NCI-H128 (cell line): Measurements from ENCODE around the gene EXOC3.
"Not testable (repeated sequence)": the region's sequence is repeated elsewhere in the genome, so short reads cannot be mapped to it uniquely, and the experiment has no call there.

Experiments
- DNase-seq: peaks from one replicate; lab custom pipeline; 2025; ENCODE audit not compliant: unreplicated experiment; lab: John Stamatoyannopoulos, UW

Gene EXOC3

DNA sequence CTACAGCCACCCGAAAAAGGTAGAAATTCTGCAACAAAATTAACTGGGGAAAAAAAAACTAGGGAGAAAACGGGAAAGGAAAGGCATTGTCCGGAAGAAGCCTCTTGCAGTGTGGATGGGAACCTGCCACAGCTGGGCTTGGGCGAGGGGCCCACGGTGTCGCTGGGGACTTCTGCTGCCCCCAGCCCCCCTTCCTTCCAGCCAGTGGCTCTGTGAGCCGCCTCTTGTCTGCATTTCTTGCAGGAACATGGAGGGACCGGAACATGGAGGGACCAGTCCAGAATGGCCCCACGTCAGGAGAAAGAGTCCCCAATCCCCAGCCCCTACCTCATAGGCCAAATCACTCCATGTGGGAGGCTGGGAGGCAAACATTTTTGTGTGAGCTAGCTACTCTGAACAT lies 36.9 kb upstream of the EXOC3 start:
- no peak for DNase-seq

DNA sequence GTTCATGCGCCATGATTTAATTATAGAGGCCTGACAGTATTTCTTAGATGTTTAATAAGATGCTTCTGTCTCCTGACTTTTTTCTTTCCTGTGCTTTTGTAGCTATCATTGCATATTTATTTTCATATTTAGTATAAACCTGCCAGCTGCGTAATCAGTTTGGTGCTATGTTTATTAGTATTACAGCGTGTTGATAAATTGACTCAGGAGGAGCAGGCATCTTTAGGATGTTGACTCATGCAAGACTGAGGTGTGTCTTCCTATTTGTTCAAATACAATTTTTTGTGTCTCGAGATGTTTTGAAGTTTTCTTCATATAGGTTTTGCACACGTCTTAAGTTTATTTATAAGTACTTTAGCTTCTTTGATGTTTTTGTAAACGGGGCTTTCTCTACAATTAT lies 35.9 kb upstream of the EXOC3 start:
- DNase-seq: no peak

DNA sequence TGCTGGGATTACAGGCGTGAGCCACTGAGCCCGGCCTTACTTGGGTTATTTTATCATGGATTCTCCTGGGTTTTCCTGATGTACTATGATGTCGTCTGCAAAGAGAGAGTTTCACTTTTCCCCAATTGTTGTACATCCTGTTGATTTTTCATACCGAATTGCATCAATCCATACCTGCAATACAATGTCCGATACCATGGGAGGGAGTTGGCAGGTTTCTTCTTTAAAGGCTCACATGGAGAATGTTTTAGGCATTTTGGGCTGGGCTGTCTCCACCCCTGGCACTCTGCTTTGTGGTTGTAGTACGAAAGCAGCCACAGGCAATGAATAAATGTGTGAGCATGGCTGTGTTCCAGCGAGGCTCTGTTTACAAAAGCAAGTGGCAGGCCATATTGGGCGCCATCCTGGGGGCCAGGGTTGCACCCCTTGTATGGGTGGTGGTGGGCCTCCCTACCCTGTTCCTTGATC lies 35.1 kb upstream of the EXOC3 start:
- DNase-seq: no peak

DNA sequence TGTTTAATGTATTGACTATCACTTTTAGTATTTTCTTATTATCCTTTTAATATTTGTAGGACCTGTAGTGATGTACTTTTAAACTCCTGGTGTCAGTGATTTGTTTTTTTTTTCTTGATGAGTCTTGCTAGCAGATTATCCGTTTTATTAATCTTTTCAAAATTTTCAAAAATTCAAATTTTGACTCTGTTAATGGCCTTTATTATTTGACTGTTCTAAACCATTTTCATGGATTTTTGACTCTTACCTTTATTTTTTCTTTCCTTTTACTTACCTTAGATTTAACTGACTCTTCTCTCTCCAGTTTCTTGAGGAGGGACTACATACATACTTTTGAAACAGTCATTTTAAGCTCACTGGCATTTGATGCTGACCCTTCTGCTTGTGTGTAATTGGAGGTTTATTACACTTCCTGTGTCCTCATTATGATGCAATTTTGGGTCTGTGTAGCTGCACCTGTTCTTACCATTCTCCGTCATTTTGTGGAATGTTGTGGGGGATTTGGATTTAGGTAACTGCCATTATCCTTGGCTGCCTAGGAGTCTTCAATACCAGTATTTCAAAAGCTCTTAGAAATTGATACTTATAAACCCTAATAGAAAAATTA lies 32.0 kb upstream of the EXOC3 start:
- no peak for DNase-seq

DNA sequence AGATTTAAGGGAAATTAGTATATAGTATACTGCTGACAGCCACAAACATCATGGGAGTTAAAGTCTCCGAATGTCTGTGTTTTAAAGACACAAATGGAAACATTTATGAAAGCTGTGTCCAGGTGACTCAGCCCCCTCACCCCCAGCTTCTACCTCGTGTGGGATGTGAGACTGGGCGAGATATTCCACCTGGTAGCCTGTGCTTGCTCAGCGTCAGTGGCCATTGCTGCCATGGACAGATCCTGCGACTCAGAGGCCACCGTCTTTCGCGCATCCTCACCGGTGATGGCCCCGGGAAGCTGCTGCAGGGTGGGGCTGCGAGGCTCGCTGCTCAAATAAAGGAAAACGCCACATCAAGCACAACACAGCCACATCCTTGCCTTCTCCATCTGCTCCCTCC lies 31.2 kb upstream of the EXOC3 start:
- no peak for DNase-seq

DNA sequence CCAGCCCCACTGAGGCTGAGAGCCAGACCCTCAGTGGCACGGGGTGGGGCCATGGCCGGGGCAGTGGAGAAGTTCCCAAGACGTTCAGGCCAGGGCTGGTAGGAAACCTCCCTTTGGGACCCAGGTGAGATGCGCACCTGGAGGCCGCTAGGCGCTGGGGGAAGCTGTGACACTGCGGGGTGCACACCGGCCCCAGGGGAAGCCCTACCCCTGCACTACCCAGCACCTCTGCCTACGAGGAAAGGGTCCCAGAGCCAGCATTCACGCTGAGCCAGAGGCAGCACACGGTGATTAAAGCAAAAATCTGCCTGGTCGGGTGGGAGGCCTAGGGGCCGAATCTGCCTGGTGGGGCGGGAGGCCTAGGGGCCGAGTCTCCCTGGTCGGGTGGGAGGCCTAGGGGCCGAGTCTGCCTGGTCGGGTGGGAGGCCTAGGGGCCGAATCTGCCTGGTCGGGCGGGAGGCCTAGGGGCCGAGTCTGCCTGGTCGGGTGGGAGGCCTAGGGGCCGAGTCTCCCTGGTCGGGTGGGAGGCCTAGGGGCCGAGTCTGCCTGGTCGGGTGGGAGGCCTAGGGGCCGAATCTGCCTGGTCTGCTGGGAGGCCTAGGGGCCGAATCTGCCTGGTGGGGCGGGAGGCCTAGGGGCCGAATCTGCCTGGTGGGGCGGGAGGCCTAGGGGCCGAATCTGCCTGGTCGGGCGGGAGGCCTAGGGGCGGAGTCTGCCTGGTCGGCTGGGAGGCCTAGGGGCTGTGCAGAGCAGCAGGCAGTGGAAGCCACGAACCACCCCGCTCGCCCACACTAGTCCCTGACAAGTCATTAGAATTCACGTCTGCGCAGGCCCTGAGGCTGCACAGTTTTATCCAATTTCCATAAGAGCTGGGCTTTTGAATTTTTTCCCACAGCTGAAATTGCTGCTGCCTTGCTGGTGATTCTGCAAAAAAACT lies 27.7 kb upstream of the EXOC3 start:
- DNase-seq: not testable (repeated sequence)

DNA sequence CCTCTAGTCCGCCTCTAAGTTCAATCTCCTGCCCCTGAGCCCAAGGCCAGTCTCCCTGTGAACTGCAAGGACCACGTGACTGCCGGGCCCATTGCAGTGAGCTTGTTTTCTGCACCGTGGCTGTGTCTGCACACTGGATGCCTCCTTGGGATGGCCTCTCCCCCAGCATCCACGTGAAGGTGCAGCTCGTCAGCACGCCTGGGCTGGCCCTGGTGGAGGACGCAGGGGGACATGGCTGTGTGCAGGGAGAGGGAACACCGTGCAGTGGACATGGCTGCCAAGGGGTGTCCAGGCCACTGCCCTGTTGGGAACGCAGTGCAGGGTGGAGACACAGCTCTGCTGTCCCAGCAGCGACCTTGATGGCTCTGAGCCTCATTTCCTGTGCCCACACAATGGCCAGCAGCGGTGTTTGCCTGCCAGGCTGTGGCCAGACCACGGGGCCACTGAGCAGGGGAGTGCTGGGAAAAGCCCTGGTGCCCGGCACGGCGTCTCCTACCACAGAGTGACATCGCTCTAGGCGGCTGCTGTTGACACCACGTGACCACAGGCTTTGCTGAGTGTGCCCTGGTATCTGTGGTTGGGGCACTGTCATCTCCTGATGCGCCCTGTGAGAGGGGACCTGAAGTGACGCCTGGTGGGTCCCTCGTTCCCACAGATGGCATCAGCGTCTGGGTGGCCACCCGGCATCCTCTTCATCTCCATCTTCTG lies 26.9 kb upstream of the EXOC3 start:
- no peak for DNase-seq

DNA sequence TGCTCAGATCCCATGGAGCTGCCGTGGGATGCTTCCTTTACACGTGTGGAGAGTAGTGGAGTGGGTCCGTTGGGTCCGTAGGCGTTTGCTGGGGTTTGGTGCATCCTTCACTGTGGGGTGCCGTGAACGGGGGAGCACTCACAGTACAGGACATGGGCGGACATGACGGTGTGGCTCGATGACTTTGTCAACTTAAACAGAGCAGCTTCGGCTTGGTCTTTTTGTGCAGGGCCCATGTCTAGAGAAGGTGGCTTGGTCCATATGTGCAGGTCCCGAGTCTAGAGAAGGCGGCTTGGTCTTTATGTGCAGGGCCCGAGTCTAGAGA lies 26.4 kb upstream of the EXOC3 start:
- no peak for DNase-seq

DNA sequence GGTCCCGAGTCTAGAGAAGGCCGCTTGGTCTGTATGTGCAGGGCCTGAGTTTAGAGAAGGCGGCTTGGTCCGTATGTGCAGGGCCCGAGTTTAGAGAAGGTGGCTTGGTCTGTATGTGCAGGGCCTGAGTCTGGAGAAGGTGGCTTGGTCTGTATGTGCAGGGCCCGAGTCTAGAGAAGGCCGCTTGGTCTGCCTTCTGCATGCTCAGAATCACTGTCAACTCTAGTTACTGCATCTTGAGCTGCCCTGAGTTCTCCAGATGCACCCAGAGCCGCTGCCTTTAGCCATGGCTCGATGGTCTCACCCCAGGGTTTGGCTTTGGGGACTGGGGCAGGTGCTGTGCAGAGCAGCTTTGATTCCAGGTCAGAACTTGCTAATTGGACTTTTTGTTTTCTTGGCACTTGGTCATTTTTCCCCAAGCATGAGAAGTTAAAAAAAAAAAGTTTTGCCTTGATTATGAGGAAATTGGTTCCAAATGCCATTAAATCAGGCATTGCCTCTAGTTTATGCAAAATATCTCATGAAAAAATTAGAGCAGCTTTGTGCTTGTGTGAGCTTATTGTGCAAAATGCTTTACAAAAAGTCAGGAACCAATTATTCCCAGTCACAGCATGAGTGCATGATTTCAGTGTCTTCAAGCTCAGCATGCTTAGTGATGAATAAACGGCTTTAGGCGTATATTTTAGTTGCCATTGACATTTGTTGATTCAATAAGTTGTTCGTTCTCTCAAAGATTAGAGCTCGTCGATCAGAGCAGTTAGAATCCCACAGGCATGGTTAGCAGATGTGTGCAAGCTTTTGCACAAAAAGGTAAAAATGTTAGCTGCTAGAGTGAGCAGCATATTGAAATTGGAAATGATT lies 25.4 kb upstream of the EXOC3 start:
- DNase-seq: no peak

DNA sequence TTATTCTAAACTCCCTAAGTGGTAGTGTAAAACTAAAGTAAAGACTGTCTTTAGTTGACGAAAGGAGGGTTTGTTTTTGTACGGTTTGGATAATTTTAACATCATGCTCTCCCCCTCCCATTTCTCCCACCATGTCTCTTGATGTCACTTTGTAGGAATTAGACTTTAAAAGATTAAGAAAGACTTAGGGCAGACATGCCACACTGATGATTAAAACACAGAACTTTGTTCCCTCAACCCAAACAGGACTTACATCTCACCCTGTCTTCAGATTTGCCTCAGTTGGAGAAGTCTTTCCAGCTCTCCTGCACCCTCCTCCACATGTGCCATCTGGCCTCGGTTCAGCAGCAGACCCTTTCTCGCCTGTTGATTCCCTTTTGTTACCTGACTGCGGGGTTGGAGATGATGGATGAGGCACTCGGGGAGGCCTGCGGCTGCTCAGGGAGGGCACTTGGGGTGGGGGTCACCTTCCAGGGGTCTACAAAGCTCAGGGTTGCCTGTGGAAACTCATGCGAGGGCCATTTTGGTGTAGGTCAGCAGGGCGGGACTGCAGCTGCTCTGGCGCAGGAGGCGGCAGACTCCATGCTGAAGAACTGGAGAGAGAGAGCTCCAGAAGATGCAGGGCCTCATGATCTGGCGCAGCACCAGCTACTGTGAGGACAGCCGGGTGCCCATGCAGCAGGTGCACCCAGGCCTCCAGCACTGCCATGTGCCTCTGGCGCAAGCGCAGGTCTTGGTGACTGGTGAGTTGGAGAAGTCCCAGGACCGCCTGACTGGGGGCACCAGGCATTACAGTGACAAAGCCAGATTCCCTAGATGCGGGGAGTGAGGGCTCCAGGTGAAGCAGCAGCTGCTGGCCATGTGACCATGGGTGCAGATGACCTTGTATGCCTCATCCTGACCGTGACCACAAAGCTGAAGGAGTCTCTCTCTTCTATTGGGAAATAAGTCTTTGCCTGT lies 24.5 kb upstream of the EXOC3 start:
- DNase-seq: no peak

DNA sequence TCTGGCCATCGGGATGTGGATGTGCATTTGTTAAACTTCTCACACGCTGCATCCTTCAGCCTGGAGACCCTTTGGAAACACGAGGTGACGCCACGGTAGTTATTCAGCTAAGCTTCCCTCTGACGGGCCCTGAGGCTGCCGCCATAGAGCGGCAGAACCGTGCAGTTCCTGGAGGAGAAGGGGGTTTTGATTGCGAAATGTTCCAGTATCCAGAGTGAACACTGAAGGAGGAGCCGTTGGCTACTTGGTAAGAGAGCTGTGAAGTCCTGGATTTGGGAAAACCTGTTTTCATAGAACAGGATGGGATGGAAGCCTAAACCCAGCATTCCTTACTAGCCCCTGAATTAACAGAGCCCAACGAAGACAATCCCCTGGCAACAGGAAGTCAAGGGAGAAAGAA lies 23.0 kb upstream of the EXOC3 start:
- DNase-seq: no peak

DNA sequence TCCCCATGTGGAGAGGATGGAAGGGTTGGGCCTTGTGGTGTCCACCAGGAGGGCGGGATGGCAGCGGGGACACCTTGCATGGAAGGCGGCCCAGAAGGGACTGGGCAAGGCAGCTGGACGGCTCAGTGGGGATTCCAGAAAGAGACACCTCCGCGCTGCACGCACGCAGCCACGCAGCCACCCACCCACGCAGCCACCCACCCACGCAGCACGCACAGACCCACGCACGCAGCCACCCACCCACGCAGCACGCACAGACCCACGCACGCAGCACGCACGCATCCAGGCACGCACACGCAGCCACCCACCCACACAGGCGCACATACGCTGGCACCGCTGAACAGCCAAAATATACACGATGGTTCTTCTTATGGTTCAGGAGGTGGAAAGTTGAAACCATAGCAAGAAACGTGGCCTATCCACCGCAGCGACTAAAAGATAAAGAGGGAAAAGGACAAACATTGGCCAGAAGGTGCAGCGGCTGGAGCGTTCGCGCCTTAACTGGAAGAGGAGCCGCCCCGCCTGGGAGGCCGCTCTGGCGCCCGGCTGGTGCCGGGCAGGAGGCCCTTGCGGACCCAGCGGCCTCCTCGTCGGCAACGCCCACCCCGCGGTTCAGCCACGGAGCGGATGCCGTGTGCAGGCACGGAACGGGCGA lies 22.2 kb upstream of the EXOC3 start:
- DNase-seq: no peak

DNA sequence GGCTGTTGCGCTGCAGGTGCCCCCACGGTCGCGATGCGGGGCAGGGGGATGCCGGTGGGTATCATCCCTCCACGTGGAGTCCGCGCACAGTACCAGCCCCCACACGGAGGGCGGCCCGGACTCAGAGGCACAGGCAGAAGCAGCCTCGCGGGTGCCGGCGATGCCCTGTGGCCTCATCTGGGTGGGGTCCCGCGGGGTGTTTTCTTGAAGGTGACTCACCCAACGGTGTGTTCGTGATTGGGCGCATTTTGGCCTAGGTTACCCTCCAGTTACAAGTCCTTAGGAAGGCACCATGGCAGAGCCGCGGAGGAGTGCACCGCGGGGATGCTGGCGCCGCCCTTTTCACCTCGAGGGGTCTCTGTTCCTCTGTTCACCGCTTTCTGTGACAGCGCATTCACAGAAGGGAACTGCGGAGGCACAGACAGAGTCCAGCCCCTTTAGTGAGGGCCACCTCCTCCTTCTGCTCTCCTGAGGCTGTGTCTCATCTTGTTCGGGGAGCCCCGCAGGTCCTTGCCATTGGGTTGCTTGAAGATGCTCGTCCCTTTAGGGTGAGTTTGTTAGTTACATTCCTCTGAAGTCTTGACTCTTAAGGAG lies 21.6 kb upstream of the EXOC3 start:
- DNase-seq: no peak

DNA sequence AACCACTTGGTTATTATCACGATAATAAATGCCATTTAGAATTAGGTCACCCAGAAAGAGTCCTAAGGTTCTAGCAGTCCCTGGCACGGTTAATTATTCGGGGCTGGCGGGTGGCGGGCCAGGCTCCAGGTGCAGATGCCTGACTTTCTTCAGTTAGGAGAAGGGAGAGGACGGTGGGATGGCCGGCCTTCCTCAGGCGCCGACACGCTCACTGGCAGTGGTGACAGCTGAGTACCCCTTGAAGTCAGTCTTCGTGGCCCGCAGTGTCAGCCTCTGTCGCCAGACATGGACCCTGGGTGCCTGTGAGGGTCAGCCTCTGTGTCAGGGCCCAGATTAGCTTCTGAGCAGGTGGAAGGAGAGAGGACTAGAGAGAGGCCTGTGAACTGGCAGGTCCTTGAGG lies 21.1 kb upstream of the EXOC3 start:
- no peak for DNase-seq

DNA sequence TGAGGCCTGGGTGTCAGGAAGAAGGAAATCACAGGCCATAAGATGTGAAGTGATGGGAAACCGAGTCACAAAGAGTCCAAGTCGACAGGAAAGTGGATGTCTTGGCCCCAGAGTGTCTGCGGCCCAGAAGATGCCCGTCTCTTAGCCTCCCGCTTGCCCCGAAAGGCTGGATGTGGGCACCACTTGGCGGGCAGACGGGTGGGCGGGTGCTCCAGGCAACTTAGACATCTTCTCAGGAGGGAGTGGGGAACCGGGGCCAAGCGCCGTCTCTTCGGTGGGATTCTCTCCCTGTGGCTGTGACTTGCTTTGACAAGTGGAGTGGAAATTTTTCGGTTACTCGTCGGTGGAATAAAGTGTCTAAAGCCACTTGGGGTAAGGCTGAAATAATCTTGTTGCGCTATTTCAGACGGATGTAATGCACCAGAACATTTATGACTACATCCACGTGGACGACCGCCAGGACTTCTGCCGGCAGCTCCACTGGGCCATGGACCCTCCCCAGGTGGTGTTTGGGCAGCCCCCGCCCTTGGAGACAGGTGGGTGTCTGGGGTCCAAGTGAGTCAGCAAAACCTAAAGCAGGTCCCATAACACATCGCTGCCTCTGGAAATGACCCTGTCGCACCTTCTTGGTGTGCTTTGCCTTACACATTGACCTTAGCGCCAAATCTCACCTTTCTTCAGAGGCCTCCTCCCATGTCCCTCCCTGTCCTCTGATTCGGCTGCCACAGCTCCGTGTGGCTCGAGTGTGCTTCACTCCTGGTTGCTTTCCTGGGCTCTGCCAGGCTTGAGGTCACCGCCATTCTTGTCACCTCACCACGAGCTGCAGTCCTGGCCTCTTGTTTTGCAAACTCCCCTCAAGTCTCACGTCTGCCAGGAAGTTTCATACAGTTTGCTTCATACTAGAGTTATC lies 20.4 kb upstream of the EXOC3 start:
- DNase-seq: no peak

DNA sequence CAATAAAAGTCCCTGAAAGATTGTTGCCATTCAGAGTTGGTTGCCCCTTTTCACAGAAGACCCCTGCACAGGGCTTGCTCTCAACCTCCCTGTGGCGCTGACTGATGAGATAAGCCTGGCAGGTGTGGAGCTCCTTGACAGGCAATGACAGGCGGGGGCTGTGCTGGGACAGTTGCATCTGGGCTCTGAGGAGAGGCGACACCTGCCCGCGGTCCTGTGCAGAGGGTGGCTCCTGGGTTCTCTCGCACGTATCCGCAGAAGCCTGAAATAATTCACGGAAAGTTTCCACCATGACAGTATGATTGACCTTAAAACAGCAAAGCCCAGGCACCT lies 19.8 kb upstream of the EXOC3 start:
- DNase-seq: no peak

DNA sequence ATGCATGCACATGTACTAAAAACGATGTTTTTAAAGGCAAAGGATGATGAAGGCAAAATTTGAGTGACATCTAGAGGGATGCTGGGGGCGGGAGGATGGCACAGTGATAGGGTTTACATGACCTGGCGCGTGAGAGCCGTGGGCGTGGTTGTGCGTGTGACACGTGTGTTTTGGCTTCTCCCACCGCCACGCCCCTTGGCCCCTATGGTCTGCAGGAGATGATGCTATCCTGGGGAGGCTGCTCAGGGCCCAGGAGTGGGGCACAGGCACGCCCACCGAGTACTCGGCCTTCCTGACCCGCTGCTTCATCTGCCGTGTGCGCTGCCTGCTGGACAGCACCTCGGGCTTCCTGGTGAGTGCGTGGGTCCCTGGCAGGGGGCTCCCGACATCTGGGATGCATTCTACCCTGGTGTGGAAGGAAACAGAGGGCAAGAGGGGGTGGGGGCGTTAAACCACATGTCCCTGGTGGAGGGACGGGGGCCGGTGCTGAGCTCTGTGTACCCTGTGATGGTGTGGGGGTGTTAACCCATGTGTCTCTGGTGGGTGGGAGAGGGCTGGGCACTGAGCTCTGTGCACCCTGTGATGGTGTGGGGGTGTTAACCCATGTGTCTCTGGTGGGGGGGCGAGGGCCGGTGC lies 19.2 kb upstream of the EXOC3 start:
- DNase-seq: no peak
